SK-N-SH (cell line): ENCODE results near the gene ETV6. TPM values are rescaled to one million over a fixed set of nuclear protein-coding genes. Genes with fewer than 3 reads are reported as not detected.

Source experiments
- CTCF ChIA-PET: fragments of 300-600, 350-600 bp; formaldehyde crosslinking; extraction: SDS; loops from one replicate; lab custom pipeline; 2021; lab: Yijun Ruan, JAX
- POLR2A ChIA-PET: fragments of 350-600 bp; sonication (Branson Sonifier 250); formaldehyde crosslinking; extraction: SDS; loops from one replicate; lab custom pipeline; 2020; ENCODE audit warnings: antibody characterized with exemption, inconsistent platforms; lab: Yijun Ruan, JAX
- DNase-seq: peaks from one replicate; pipeline ENCODE4 v3.0.0; 2012
- H2AFZ ChIP-seq: fragments of 200-600 bp; sonication (generic); 2 replicates; pipeline ENCODE4 v1.8.1; 2016; ENCODE audit warnings: antibody characterized with exemption, mild to moderate bottlenecking, low read depth
- H3F3A ChIP-seq: fragments of 200-600 bp; sonication (generic); replicated peaks from 2 replicates; pipeline ENCODE3; 2016; ENCODE audit warnings: antibody characterized with exemption, mild to moderate bottlenecking; ENCODE audit not compliant: insufficient read depth
- H3K27ac ChIP-seq, 2 experiments: fragments of 200-500 bp in 1 of 2; fragments of 200-600 bp in 1 of 2; sonication (Bioruptor generic) in 1 of 2; sonication (generic), shearing (Covaris generic) in 1 of 2; 2 replicates each; pipeline versions ENCODE4 v1.5.1 to v1.6.1; 2014 to 2016; ENCODE audit warnings: low read depth in 2 of 2, inconsistent platforms in 1 of 2, low read length in 1 of 2, mild to moderate bottlenecking in 1 of 2, mixed read lengths in 1 of 2
- H3K27me3 ChIP-seq: fragments of 200-600 bp; sonication (generic), shearing (Covaris generic); 2 replicates; pipeline ENCODE4 v1.6.1; 2016; ENCODE audit warnings: mixed run types; ENCODE audit not compliant: insufficient read depth
- H3K36me3 ChIP-seq, 2 experiments: fragments of 200-500 bp in 1 of 2; fragments of 200-600 bp in 1 of 2; sonication (Bioruptor generic) in 1 of 2; sonication (generic) in 1 of 2; replicated peaks in 1 of 2; 2 replicates each; pipeline versions ENCODE3 to v1.5.1; 2014 to 2016; ENCODE audit warnings: low read length in 1 of 2, mild to moderate bottlenecking in 1 of 2; ENCODE audit not compliant: insufficient read depth in 2 of 2, control insufficient read depth in 1 of 2
- H3K4me1 ChIP-seq, 2 experiments: fragments of 200-500 bp in 1 of 2; fragments of 200-600 bp in 1 of 2; sonication (Bioruptor generic) in 1 of 2; sonication (generic), shearing (Covaris generic) in 1 of 2; 2 replicates each; pipeline versions ENCODE4 v1.5.1 to v1.6.1; 2014 to 2016; ENCODE audit warnings: low read depth in 1 of 2, low read length in 1 of 2, mixed run types in 1 of 2; ENCODE audit not compliant: insufficient read depth in 2 of 2, control insufficient read depth in 1 of 2
- H3K4me2 ChIP-seq: fragments of 200-600 bp; sonication (generic), shearing (Covaris generic); 2 replicates; pipeline ENCODE4 v1.6.1; 2017; ENCODE audit warnings: mixed run types
- H3K4me3 ChIP-seq, 2 experiments: fragments of 200-500 bp in 1 of 2; fragments of 200-600 bp in 1 of 2; sonication (Bioruptor generic) in 1 of 2; sonication (generic), shearing (Covaris generic) in 1 of 2; 2 replicates each; pipeline versions ENCODE4 v1.5.1 to v1.8.1; 2014 to 2016; ENCODE audit warnings: low read depth in 2 of 2, inconsistent platforms in 1 of 2, low read length in 1 of 2, mild to moderate bottlenecking in 1 of 2, mixed read lengths in 1 of 2, moderate library complexity in 1 of 2
- H3K79me2 ChIP-seq: fragments of 200-600 bp; sonication (generic); 2 replicates; pipeline ENCODE4 v1.8.1; 2017; ENCODE audit warnings: mild to moderate bottlenecking; ENCODE audit not compliant: insufficient read depth
- H3K9ac ChIP-seq: fragments of 200-600 bp; sonication (generic); 2 replicates; pipeline ENCODE4 v1.6.1; 2017; ENCODE audit warnings: mixed run types
- H3K9me2 ChIP-seq: fragments of 200-600 bp; sonication (generic); 2 replicates; pipeline ENCODE4 v1.6.1; 2017; ENCODE audit warnings: mixed run types
- H3K9me3 ChIP-seq: fragments of 200-600 bp; sonication (generic); 2 replicates; pipeline ENCODE4 v1.6.1; 2017; ENCODE audit warnings: mixed run types, mild to moderate bottlenecking, moderate library complexity
- H4K20me1 ChIP-seq: fragments of 200-600 bp; sonication (generic); 2 replicates; pipeline ENCODE4 v1.6.1; 2017; ENCODE audit warnings: mild to moderate bottlenecking, mixed run types; ENCODE audit not compliant: insufficient read depth
- CHD2 ChIP-seq: fragments of 150-350 bp; IDR thresholded peaks from 2 replicates; pipeline ENCODE4 v1.6.1; 2018; ENCODE audit warnings: low read length; ENCODE audit not compliant: partially characterized antibody
- ELF1 ChIP-seq: IDR thresholded peaks from 2 replicates; pipeline ENCODE4 v1.4.0; 2012
- EP300 ChIP-seq, 2 experiments: IDR thresholded peaks; 2 replicates each; pipeline versions ENCODE4 v1.4.0 to v1.6.1; 2012; ENCODE audit warnings: borderline replicate concordance in 1 of 2, low read depth in 1 of 2, low read length in 1 of 2
- EZH2phosphoT487 ChIP-seq: fragments of 200-600 bp; sonication (generic); IDR thresholded peaks from 2 replicates; pipeline ENCODE4 v1.6.1; 2017; ENCODE audit warnings: low read depth, mixed run types, mild to moderate bottlenecking, antibody characterized with exemption, moderate library complexity, borderline replicate concordance
- FOXJ3 ChIP-seq: sonication (generic); formaldehyde crosslinking; IDR thresholded peaks from 2 replicates; pipeline ENCODE4 v1.5.1; 2020; ENCODE audit warnings: mild to moderate bottlenecking, missing genetic modification reagents
- FOXM1 ChIP-seq: IDR thresholded peaks from 2 replicates; pipeline ENCODE4 v1.4.0; 2012; ENCODE audit warnings: low read depth, mild to moderate bottlenecking
- GABPA ChIP-seq: IDR thresholded peaks from 2 replicates; pipeline ENCODE4 v1.4.0; 2012; ENCODE audit warnings: low read depth, mild to moderate bottlenecking
- MEF2A ChIP-seq: IDR thresholded peaks from 2 replicates; pipeline ENCODE4 v1.4.0; 2012; ENCODE audit warnings: low read depth, borderline replicate concordance
- POLR2AphosphoS5 ChIP-seq: IDR thresholded peaks from 2 replicates; pipeline ENCODE4 v1.6.1; 2012; ENCODE audit warnings: low read depth, low read length
- RAD21 ChIP-seq: IDR thresholded peaks from 2 replicates; pipeline ENCODE4 v1.6.1; 2012; ENCODE audit warnings: mild to moderate bottlenecking, low read length
- REST ChIP-seq: IDR thresholded peaks from 2 replicates; pipeline ENCODE4 v1.6.1; 2012; ENCODE audit warnings: mild to moderate bottlenecking, low read depth, low read length, moderate library complexity
- RFX5 ChIP-seq: IDR thresholded peaks from 2 replicates; pipeline ENCODE4 v1.6.1; 2012; ENCODE audit warnings: mild to moderate bottlenecking, improper control_type of control experiment, low read length
- SIN3A ChIP-seq: IDR thresholded peaks from 2 replicates; pipeline ENCODE4 v1.6.1; 2012; ENCODE audit warnings: low read depth, mild to moderate bottlenecking, low read length, moderate library complexity, borderline replicate concordance
- USF1 ChIP-seq: IDR thresholded peaks from 2 replicates; pipeline ENCODE4 v1.4.0; 2012; ENCODE audit warnings: low read depth, borderline replicate concordance
- USF2 ChIP-seq: fragments of 150-350 bp; IDR thresholded peaks from 2 replicates; pipeline ENCODE4 v1.6.1; 2017; ENCODE audit warnings: antibody characterized with exemption, low read length, low read depth, borderline replicate concordance
- YY1 ChIP-seq: IDR thresholded peaks from 2 replicates; pipeline ENCODE4 v1.4.0; 2012; ENCODE audit warnings: low read depth, mild to moderate bottlenecking
- WGBS: methylation state at CpG from one replicate; pipeline ENCODE4 v1.1.6; 2017; ENCODE audit warnings: low lambda C conversion rate; 5-methylcytosine and 5-hydroxymethylcytosine counted together
- polyA plus RNA-seq, 3 experiments: library from polyadenylated mRNA; depleted of rRNA; stranded (reverse); fragments of >200 nt; gene quantifications; 2 replicates each; pipeline ENCODE4 v1.2.3, GENCODE V29; 2012
- TF ChIP-seq, protein P1 (sequence below): fragments of 200-600 bp; sonication (generic); IDR thresholded peaks from 2 replicates; pipeline ENCODE4 v1.6.1; 2017; ENCODE audit warnings: antibody characterized with exemption, mild to moderate bottlenecking, moderate library complexity
- TF ChIP-seq, protein P2 (sequence below): IDR thresholded peaks from 2 replicates; pipeline ENCODE4 v1.4.0; 2012; ENCODE audit warnings: low read depth
- TF ChIP-seq, protein P3 (sequence below): fragments of 150-350 bp; IDR thresholded peaks from 2 replicates; pipeline ENCODE4 v1.6.1; 2016; ENCODE audit warnings: mild to moderate bottlenecking, low read depth, low read length

Gene ETV6
- polyA plus RNA-seq, 1 of the 3 experiments (the other 2 are of a cell fraction), result 4.0 TPM

- TF ChIP-seq, protein P1, sequence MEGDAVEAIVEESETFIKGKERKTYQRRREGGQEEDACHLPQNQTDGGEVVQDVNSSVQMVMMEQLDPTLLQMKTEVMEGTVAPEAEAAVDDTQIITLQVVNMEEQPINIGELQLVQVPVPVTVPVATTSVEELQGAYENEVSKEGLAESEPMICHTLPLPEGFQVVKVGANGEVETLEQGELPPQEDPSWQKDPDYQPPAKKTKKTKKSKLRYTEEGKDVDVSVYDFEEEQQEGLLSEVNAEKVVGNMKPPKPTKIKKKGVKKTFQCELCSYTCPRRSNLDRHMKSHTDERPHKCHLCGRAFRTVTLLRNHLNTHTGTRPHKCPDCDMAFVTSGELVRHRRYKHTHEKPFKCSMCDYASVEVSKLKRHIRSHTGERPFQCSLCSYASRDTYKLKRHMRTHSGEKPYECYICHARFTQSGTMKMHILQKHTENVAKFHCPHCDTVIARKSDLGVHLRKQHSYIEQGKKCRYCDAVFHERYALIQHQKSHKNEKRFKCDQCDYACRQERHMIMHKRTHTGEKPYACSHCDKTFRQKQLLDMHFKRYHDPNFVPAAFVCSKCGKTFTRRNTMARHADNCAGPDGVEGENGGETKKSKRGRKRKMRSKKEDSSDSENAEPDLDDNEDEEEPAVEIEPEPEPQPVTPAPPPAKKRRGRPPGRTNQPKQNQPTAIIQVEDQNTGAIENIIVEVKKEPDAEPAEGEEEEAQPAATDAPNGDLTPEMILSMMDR, result no peak
- TF ChIP-seq FOXJ3 (CRISPR knock-in tag) (no peak), MEF2A (no peak), POLR2AphosphoS5 (no peak), USF2 (no peak), RAD21 (no peak), ELF1 (no peak), FOXM1 (no peak), SIN3A (no peak), EP300 (IDR thresholded peaks at IDR 0.05; ENCODE audit: borderline replicate concordance in 1 of 2, low read depth in 1 of 2, low read length in 1 of 2) (no peak), YY1 (no peak), CHD2 (no peak), USF1 (no peak), REST (no peak), GABPA (no peak), RFX5 (no peak), EZH2phosphoT487 (no peak)
- TF ChIP-seq, protein P2, sequence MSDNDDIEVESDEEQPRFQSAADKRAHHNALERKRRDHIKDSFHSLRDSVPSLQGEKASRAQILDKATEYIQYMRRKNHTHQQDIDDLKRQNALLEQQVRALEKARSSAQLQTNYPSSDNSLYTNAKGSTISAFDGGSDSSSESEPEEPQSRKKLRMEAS, result no peak
- TF ChIP-seq, protein P3, sequence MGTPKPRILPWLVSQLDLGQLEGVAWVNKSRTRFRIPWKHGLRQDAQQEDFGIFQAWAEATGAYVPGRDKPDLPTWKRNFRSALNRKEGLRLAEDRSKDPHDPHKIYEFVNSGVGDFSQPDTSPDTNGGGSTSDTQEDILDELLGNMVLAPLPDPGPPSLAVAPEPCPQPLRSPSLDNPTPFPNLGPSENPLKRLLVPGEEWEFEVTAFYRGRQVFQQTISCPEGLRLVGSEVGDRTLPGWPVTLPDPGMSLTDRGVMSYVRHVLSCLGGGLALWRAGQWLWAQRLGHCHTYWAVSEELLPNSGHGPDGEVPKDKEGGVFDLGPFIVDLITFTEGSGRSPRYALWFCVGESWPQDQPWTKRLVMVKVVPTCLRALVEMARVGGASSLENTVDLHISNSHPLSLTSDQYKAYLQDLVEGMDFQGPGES, result no peak
- CTCF ChIA-PET, result no interaction called here
- no peak overlapping the region for H2AFZ ChIP-seq
- H4K20me1 ChIP-seq, result no peaks in the 10 kb centered on the region; the same call in 1 of the 2 replicates
- WGBS, result 93% methylated on average over 5 of the region's 5 CpGs
- no peak overlapping the region for H3K4me2 ChIP-seq
- POLR2A ChIA-PET, result no interaction called here
- no peaks in the 10 kb centered on the region for H3K9me2 ChIP-seq
- peaks cover 0 to 5% of the 10 kb centered on the region in 2 experiments; a peak in 1 of 4 replicates for H3K4me1 ChIP-seq
- H3K27me3 ChIP-seq, result no peaks in the 10 kb centered on the region
- H3K9ac ChIP-seq, result no peak overlapping the region
- no peaks in the 10 kb centered on the region for H3K9me3 ChIP-seq
- DNase-seq, result no peak
- H3K36me3 ChIP-seq, result peaks cover 0 to 3% of the 10 kb centered on the region in 2 experiments
- H3K4me3 ChIP-seq, result no peak overlapping the region
- no peak overlapping the region for H3K27ac ChIP-seq
- H3F3A ChIP-seq, result no peaks in the 10 kb centered on the region
- peaks cover 52% of the 10 kb centered on the region for H3K79me2 ChIP-seq
These were observed 137.3 kb downstream of the ETV6 start for GRCh38 chr12:11786638-11787365.
